ENCODE measurements around the gene TMEM91. TPM values are rescaled to one million over a fixed set of nuclear protein-coding genes. Genes with fewer than 3 reads are reported as not detected.
"Not testable (repeated sequence)": the region's sequence is repeated elsewhere in the genome, so short reads cannot be mapped to it uniquely, and the experiment has no call there.

TMEM91 gene
- total RNA-seq, 1 donor: 2.6 TPM

GRCh38 chr19:41401483-41401882 is 25.1 kb downstream of the TMEM91 start:
- TF ChIP-seq CTCF (IDR thresholded peaks at IDR 0.05; ENCODE audit: insufficient read depth, low read depth, low read length): no peak
- H3K4me3 ChIP-seq (ENCODE audit: low read depth, low read length): no peak overlapping the region
- DNase-seq (ENCODE audit: low read depth): no peak

GRCh38 chr19:41402010-41402409 is 25.7 kb downstream of the TMEM91 start:
- no peak for TF ChIP-seq CTCF (IDR thresholded peaks at IDR 0.05; ENCODE audit: insufficient read depth, low read depth, low read length)
- DNase-seq (ENCODE audit: low read depth): no peak

GRCh38 chr19:41403181-41403970 is 27.0 kb downstream of the TMEM91 start:
- H3K4me3 ChIP-seq (ENCODE audit: low read depth, low read length): no peak overlapping the region
- no peak for DNase-seq (ENCODE audit: low read depth)
- no peak for TF ChIP-seq CTCF (IDR thresholded peaks at IDR 0.05; ENCODE audit: insufficient read depth, low read depth, low read length)

More at GRCh38 chr19:41402010-41402409, 25.7 kb downstream of the TMEM91 start:
- H3K4me3 ChIP-seq (ENCODE audit: low read depth, low read length): no peak overlapping the region

GRCh38 chr19:41405776-41406175 is 29.4 kb downstream of the TMEM91 start:
- no peak for DNase-seq (ENCODE audit: low read depth)
- no peak overlapping the region for H3K4me3 ChIP-seq (ENCODE audit: low read depth, low read length)
- TF ChIP-seq CTCF (IDR thresholded peaks at IDR 0.05; ENCODE audit: insufficient read depth, low read depth, low read length): no peak

GRCh38 chr19:41407271-41407670 is 30.9 kb downstream of the TMEM91 start:
- DNase-seq (ENCODE audit: low read depth): peak; percentile 23
- no peak overlapping the region for H3K4me3 ChIP-seq (ENCODE audit: low read depth, low read length)
- TF ChIP-seq CTCF (IDR thresholded peaks at IDR 0.05; ENCODE audit: insufficient read depth, low read depth, low read length): no peak

- no peak overlapping the region for H3K4me3 ChIP-seq (ENCODE audit: low read depth, low read length)
- DNase-seq (ENCODE audit: low read depth): no peak
- no peak for TF ChIP-seq CTCF (IDR thresholded peaks at IDR 0.05; ENCODE audit: insufficient read depth, low read depth, low read length)
Measured at GRCh38 chr19:41408256-41408655, 31.9 kb downstream of the TMEM91 start.

- not testable (repeated sequence) for DNase-seq (ENCODE audit: low read depth); H3K4me3 ChIP-seq (ENCODE audit: low read depth, low read length)
Measured at GRCh38 chr19:41408846-41409245, 32.5 kb downstream of the TMEM91 start.

All from fibroblast of villous mesenchyme (primary cell).